HG03159 (cell line): Measurements from ENCODE around the gene DHCR7.

Source experiments
- ATAC-seq: cut with Tn5 transposase; IDR thresholded peaks from one replicate; pipeline ENCODE4 v1.9.1; 2021; ENCODE audit warnings: mild to moderate bottlenecking, moderate library complexity; ENCODE audit not compliant: unreplicated experiment

DHCR7 gene

GRCh38 chr11:71478528-71478840 is 30.3 kb upstream of the DHCR7 start:
- ATAC-seq = no peak

GRCh38 chr11:71477641-71478527 is 29.7 kb upstream of the DHCR7 start:
- no peak for ATAC-seq

- ATAC-seq = no peak
Measured at GRCh38 chr11:71476926-71477640, 28.9 kb upstream of the DHCR7 start.

- ATAC-seq = no peak
Measured at GRCh38 chr11:71476031-71476430, 27.8 kb upstream of the DHCR7 start.

- no peak for ATAC-seq
Measured at GRCh38 chr11:71474771-71475483, 26.7 kb upstream of the DHCR7 start.

GRCh38 chr11:71474141-71474770 is 26.1 kb upstream of the DHCR7 start:
- no peak for ATAC-seq

- no peak for ATAC-seq
Measured at GRCh38 chr11:71473793-71474080, 25.5 kb upstream of the DHCR7 start.

- ATAC-seq = no peak
Measured at GRCh38 chr11:71472941-71473792, 25.0 kb upstream of the DHCR7 start.

GRCh38 chr11:71472357-71472885 is 24.2 kb upstream of the DHCR7 start:
- ATAC-seq = no peak

GRCh38 chr11:71470946-71471345 is 22.8 kb upstream of the DHCR7 start:
- ATAC-seq = no peak

- ATAC-seq = no peak
Measured at GRCh38 chr11:71467164-71467563, 19.0 kb upstream of the DHCR7 start.

GRCh38 chr11:71466358-71466757 is 18.2 kb upstream of the DHCR7 start:
- no peak for ATAC-seq

- ATAC-seq = no peak
Measured at GRCh38 chr11:71465054-71465453, 16.9 kb upstream of the DHCR7 start.

- ATAC-seq = no peak
Measured at GRCh38 chr11:71463331-71464211, 15.4 kb upstream of the DHCR7 start.

- ATAC-seq = no peak
Measured at GRCh38 chr11:71462726-71463125, 14.5 kb upstream of the DHCR7 start.

- ATAC-seq = no peak
Measured at GRCh38 chr11:71461696-71462095, 13.5 kb upstream of the DHCR7 start.

- no peak for ATAC-seq
Measured at GRCh38 chr11:71459767-71460320, 11.7 kb upstream of the DHCR7 start.

GRCh38 chr11:71459076-71459766 is 11.0 kb upstream of the DHCR7 start:
- no peak for ATAC-seq
